SIG-M5 treated with dmso at 0.1 percent for 504 hours (cell line): ENCODE results near the gene LSAMP.
A peak's percentile ranks its signal among the peaks of the same experiment; 100 is the strongest.
"Not testable (repeated sequence)": the region's sequence is repeated elsewhere in the genome, so short reads cannot be mapped to it uniquely, and the experiment has no call there.

Experiments used
- DNase-seq: peaks from one replicate; lab custom pipeline; 2025; ENCODE audit not compliant: unreplicated experiment; lab: John Stamatoyannopoulos, UW

LSAMP gene

GRCh38 chr3:115857518-115858136 is 587.7 kb downstream of the LSAMP start:
- DNase-seq: no peak

GRCh38 chr3:115855911-115856310 is 589.4 kb downstream of the LSAMP start:
- no peak for DNase-seq

- no peak for DNase-seq
Observed at GRCh38 chr3:115853104-115853503, 592.2 kb downstream of the LSAMP start.

- DNase-seq: no peak
Observed at GRCh38 chr3:115852278-115852677, 593.0 kb downstream of the LSAMP start.

GRCh38 chr3:115851571-115851970 is 593.7 kb downstream of the LSAMP start:
- no peak for DNase-seq

GRCh38 chr3:115848641-115849040 is 596.6 kb downstream of the LSAMP start:
- DNase-seq: no peak

GRCh38 chr3:115845986-115846385 is 599.3 kb downstream of the LSAMP start:
- DNase-seq: no peak

- DNase-seq: not testable (repeated sequence)
Observed at GRCh38 chr3:115844729-115845128, 600.6 kb downstream of the LSAMP start.

- no peak for DNase-seq
Observed at GRCh38 chr3:115843206-115843605, 602.1 kb downstream of the LSAMP start.

GRCh38 chr3:115839246-115839645 is 606.0 kb downstream of the LSAMP start:
- DNase-seq: no peak

- no peak for DNase-seq
Observed at GRCh38 chr3:115838786-115839185, 606.5 kb downstream of the LSAMP start.

- peak; percentile 50 for DNase-seq
Observed at GRCh38 chr3:115836944-115837343, 608.3 kb downstream of the LSAMP start.

- no peak for DNase-seq
Observed at GRCh38 chr3:115835946-115836345, 609.3 kb downstream of the LSAMP start.

- no peak for DNase-seq
Observed at GRCh38 chr3:115834068-115834467, 611.2 kb downstream of the LSAMP start.

- no peak for DNase-seq
Observed at GRCh38 chr3:115833074-115833473, 612.2 kb downstream of the LSAMP start.

GRCh38 chr3:115832265-115832664 is 613.0 kb downstream of the LSAMP start:
- no peak for DNase-seq

- DNase-seq: no peak
Observed at GRCh38 chr3:115831864-115832263, 613.4 kb downstream of the LSAMP start.

- DNase-seq: no peak
Observed at GRCh38 chr3:115830764-115831395, 614.4 kb downstream of the LSAMP start.

GRCh38 chr3:115828401-115828800 is 616.9 kb downstream of the LSAMP start:
- no peak for DNase-seq

- no peak for DNase-seq
Observed at GRCh38 chr3:115827495-115827894, 617.8 kb downstream of the LSAMP start.

- no peak for DNase-seq
Observed at GRCh38 chr3:115825046-115825445, 620.2 kb downstream of the LSAMP start.

- no peak for DNase-seq
Observed at GRCh38 chr3:115823083-115823482, 622.2 kb downstream of the LSAMP start.

GRCh38 chr3:115822579-115822978 is 622.7 kb downstream of the LSAMP start:
- no peak for DNase-seq
